ENCODE results near the gene COL27A1. TPM values are rescaled to one million over a fixed set of nuclear protein-coding genes. Genes with fewer than 3 reads are reported as not detected.

Gene COL27A1
- total and polyA plus RNA-seq, 7 donors: 1.4 to 13.3 (median 4.3) TPM

DNA sequence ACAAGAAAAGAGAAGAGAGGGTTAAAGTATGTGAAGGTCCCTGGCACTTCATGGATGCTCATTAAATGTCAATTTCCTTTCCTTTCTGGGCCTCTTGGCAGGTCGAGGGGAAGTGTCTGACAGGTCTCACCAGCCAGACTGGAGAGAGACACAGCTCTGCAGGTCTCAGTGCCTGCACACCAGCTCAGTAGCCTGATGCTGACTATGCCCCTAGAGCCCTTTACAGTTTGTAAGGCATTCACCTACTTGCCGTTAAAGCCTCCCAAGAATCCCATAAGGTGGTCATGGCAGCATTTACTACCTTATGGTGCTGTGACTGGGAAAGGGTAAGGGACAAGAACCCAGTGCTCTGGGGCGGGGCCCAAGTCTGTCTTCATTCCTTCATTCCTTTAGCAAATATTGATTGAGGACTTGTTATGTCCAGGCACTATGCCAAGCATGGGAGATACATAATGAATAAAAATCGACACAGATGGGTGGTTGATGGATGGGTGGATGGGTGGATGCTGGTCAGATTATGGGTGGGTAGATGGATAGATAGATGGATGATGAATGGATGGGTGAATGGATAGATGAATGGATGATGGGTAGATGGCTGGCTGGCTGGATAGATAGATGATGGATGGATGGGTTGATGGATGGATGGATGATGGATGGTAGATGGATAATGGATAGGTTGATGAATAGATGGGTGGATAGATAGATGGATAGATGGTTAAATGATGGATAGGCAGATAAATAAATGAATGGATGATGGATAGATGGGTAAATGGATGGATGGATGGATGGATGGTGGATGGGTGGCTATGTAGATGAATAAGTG is 34.9 kb upstream of the COL27A1 start:
- intact Hi-C loops (cut with DNase I): no loop called here
- DNase-seq: no peak
- WGBS, 2 donors: 15 to 51% methylated on average over 4 of the region's 4 CpGs

DNA sequence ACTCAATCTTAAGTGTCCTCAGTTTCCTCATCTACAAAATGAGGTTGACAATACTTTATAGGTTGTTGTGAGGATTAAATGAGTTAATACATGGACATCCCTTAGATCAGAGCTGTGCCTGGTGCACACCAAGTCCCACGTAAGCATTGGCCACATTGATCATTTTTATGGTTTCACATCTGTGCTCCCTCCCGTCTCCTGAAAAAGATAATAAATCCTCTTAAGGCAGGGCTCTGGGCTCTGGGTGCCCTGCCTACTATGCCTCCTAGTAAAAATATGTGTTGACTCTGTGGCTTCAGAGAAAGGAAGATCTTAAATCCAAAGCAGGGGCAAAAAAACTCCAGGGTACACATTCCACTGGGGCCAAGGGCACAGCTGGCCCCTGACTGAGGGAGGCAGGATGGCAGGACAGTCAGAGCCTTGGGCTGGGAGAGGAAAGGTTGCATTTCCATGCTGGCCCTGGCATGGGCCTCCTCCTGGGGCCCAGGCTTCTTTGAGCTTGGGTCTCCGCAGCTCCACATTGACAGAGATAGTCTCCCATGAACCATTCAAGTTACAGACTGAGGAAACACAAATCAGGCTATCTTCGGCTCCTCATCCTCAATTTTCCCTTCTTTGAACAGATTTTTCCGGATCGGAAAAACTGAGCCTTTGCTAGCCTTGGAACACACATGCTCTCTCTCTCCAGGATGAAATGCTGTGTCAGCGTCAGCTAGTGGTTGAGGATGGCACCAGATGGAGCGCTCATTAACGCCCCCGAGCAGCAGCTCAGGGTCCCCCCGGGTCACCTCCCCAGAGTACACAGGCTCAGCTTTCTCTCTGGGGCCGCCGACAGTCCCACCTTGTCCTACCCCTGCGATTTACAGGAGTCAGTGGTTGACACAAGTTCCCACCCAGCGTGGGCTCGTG is 33.9 kb upstream of the COL27A1 start:
- Histone ChIP-seq H3K27ac (no peak overlapping the region), H3K36me3 (no peaks in the 10 kb centered on the region), H3K4me1 (no peaks in the 10 kb centered on the region), H3K9me3 (no peaks in the 10 kb centered on the region), H3K4me3 (no peak overlapping the region), H3K27me3 (peaks cover 0 to 7% (median 0%) of the 10 kb centered on the region in 3 donors)
- WGBS, 2 donors: 83 to 85% methylated on average over 16 of the region's 16 CpGs
- intact Hi-C loops (cut with DNase I): no loop called here
- no peak for DNase-seq
- TF ChIP-seq POLR2AphosphoS5 (IDR thresholded peaks at IDR 0.05) (no peak), EP300 (IDR thresholded peaks at IDR 0.05) (no peak), POLR2A (IDR thresholded peaks at IDR 0.05) (no peak)
- TF ChIP-seq, protein P1, sequence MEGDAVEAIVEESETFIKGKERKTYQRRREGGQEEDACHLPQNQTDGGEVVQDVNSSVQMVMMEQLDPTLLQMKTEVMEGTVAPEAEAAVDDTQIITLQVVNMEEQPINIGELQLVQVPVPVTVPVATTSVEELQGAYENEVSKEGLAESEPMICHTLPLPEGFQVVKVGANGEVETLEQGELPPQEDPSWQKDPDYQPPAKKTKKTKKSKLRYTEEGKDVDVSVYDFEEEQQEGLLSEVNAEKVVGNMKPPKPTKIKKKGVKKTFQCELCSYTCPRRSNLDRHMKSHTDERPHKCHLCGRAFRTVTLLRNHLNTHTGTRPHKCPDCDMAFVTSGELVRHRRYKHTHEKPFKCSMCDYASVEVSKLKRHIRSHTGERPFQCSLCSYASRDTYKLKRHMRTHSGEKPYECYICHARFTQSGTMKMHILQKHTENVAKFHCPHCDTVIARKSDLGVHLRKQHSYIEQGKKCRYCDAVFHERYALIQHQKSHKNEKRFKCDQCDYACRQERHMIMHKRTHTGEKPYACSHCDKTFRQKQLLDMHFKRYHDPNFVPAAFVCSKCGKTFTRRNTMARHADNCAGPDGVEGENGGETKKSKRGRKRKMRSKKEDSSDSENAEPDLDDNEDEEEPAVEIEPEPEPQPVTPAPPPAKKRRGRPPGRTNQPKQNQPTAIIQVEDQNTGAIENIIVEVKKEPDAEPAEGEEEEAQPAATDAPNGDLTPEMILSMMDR (IDR thresholded peaks at IDR 0.05): no peak

More for the DNA sequence above, 34.9 kb upstream of the COL27A1 start:
- H3K27ac ChIP-seq: no peak overlapping the region
- H3K4me3 ChIP-seq: no peak overlapping the region
- no peaks in the 10 kb centered on the region for H3K36me3 ChIP-seq
- H3K9me3 ChIP-seq: no peaks in the 10 kb centered on the region
- H3K4me1 ChIP-seq: no peaks in the 10 kb centered on the region
- TF ChIP-seq POLR2AphosphoS5 (IDR thresholded peaks at IDR 0.05): no peak
- no peak for TF ChIP-seq EP300 (IDR thresholded peaks at IDR 0.05)
- TF ChIP-seq, protein P1 (IDR thresholded peaks at IDR 0.05): no peak
- TF ChIP-seq POLR2A (IDR thresholded peaks at IDR 0.05): no peak
- H3K27me3 ChIP-seq: peaks cover 0 to 7% (median 0%) of the 10 kb centered on the region in 3 donors

DNA sequence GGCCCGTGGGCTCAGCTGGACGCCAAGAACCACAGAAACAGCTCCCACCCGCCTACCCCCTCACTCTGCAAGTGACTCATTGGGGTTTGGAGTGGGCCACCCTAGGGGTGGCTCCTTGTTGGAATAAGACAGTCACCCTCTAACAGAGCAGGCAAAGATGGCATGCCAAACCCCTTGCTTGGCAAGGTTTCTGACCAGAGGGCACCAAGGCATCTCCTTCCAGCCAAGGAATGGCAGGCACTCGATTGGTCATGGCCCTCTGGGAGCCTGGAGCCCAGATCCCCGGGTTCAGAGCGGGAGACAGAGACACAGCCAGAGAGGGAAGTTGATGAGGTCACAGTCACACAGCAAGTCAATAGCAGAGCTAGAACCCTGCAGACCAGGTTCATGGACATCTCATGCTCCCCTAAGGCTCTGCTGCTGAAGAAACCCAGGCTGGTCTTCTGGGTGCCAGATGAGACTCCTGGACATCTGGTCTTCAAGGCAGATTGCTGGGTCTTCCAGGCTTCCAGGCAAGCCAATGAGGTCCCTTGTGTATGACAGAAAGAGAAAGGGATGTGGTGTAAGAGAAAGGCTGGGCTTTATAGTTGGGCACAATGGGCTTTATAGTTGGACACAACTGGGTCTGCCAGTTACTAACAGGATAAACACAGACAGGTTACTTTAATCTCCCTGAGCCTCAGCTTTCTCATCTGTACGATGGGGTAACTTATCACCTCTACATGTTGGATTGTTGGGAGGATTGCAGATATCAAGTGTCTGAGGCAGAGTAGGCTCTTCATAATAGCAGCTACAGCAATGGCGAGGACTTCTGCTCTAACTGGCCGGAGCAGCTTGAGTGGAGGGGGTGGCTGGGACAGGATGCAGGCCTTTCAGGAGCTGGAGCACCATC is 33.0 kb upstream of the COL27A1 start:
- no peak overlapping the region for H3K4me3 ChIP-seq
- H3K27ac ChIP-seq: no peak overlapping the region
- peaks cover 0 to 7% (median 0%) of the 10 kb centered on the region in 3 donors for H3K27me3 ChIP-seq
- intact Hi-C loops (cut with DNase I): no loop called here
- DNase-seq: no peak
- TF ChIP-seq EP300 (IDR thresholded peaks at IDR 0.05): no peak
- no peak for TF ChIP-seq POLR2A (IDR thresholded peaks at IDR 0.05)
- TF ChIP-seq, protein P1 (IDR thresholded peaks at IDR 0.05): no peak
- no peak for TF ChIP-seq POLR2AphosphoS5 (IDR thresholded peaks at IDR 0.05)
- WGBS, 2 donors: 88 to 91% methylated on average over 9 of the region's 9 CpGs
- H3K36me3 ChIP-seq: no peaks in the 10 kb centered on the region
- H3K4me1 ChIP-seq: no peaks in the 10 kb centered on the region
- H3K9me3 ChIP-seq: no peaks in the 10 kb centered on the region
